Measurements from ENCODE around the gene MYL11. TPM values are rescaled to one million over a fixed set of nuclear protein-coding genes. Genes with fewer than 3 reads are reported as not detected.
A peak's percentile ranks its signal among the peaks of the same experiment; 100 is the strongest.

Gene MYL11
- total RNA-seq, 1 experiment from 2014 or later = not detected

GRCh38 chr16:30407804-30408534 is 33.4 kb downstream of the MYL11 start:
- no peak for DNase-seq (ENCODE audit: low read depth)
- in situ Hi-C loops (cut with HindIII; ENCODE audit: low pct_unique_long_range_greater_than_20kb, low sequenced_read_pairs) = no loop called here

- in situ Hi-C loops (cut with HindIII; ENCODE audit: low pct_unique_long_range_greater_than_20kb, low sequenced_read_pairs) = no loop called here
- peak; percentile 87 for DNase-seq (ENCODE audit: low read depth)
Observed at GRCh38 chr16:30409125-30410060, 34.8 kb downstream of the MYL11 start.

GRCh38 chr16:30413112-30413806 is 38.7 kb downstream of the MYL11 start:
- DNase-seq (ENCODE audit: low read depth) = no peak

GRCh38 chr16:30414159-30414558 is 39.6 kb downstream of the MYL11 start:
- DNase-seq (ENCODE audit: low read depth) = no peak
- in situ Hi-C loops (cut with HindIII; ENCODE audit: low pct_unique_long_range_greater_than_20kb, low sequenced_read_pairs) = no loop called here

More at GRCh38 chr16:30413112-30413806, 38.7 kb downstream of the MYL11 start:
- in situ Hi-C loops (cut with HindIII; ENCODE audit: low pct_unique_long_range_greater_than_20kb, low sequenced_read_pairs) = no loop called here

- no peak for DNase-seq (ENCODE audit: low read depth)
- in situ Hi-C loops (cut with HindIII; ENCODE audit: low pct_unique_long_range_greater_than_20kb, low sequenced_read_pairs) = no loop called here
Observed at GRCh38 chr16:30416047-30416603, 41.5 kb downstream of the MYL11 start.

- DNase-seq (ENCODE audit: low read depth) = no peak
- in situ Hi-C loops (cut with HindIII; ENCODE audit: low pct_unique_long_range_greater_than_20kb, low sequenced_read_pairs) = no loop called here
Observed at GRCh38 chr16:30416624-30417528, 42.3 kb downstream of the MYL11 start.

GRCh38 chr16:30417529-30418349 is 43.1 kb downstream of the MYL11 start:
- in situ Hi-C loops (cut with HindIII; ENCODE audit: low pct_unique_long_range_greater_than_20kb, low sequenced_read_pairs) = no loop called here
- peak; percentile 98 for DNase-seq (ENCODE audit: low read depth)

GRCh38 chr16:30418350-30419181 is 44.0 kb downstream of the MYL11 start:
- DNase-seq (ENCODE audit: low read depth) = peak; percentile 42
- in situ Hi-C loops (cut with HindIII; ENCODE audit: low pct_unique_long_range_greater_than_20kb, low sequenced_read_pairs) = no loop called here

GRCh38 chr16:30421010-30421409 is 46.4 kb downstream of the MYL11 start:
- DNase-seq (ENCODE audit: low read depth) = no peak
- in situ Hi-C loops (cut with HindIII; ENCODE audit: low pct_unique_long_range_greater_than_20kb, low sequenced_read_pairs) = no loop called here

Other genes with a start within 250 kb of the MYL11 start
- gene CORO1A, start 191.2 kb upstream of the MYL11 start, total RNA-seq (2014; rRNA removed; shearing (Covaris generic); ENCODE audit: low replicate concordance) = 0.41 and 2.3 TPM in 2 replicates
- gene BOLA2B, start 181.1 kb upstream of the MYL11 start, total RNA-seq (2014; rRNA removed; shearing (Covaris generic); ENCODE audit: low replicate concordance) = 234 and 384 TPM in 2 replicates
- 9.5 and 53.4 TPM in 2 replicates for gene SLX1A, start 180.9 kb upstream of the MYL11 start, total RNA-seq (2014; rRNA removed; shearing (Covaris generic); ENCODE audit: low replicate concordance)
- 9.4 TPM in 1 of 2 replicates, not detected in the other for gene SULT1A3, start 175.5 kb upstream of the MYL11 start, total RNA-seq (2014; rRNA removed; shearing (Covaris generic); ENCODE audit: low replicate concordance)
- 0.43 and 0.78 TPM in 2 replicates for gene NPIPB13, start 126.3 kb upstream of the MYL11 start, total RNA-seq (2014; rRNA removed; shearing (Covaris generic); ENCODE audit: low replicate concordance)
- 123 and 162 TPM in 2 replicates for gene CD2BP2, start 19.5 kb upstream of the MYL11 start, total RNA-seq (2014; rRNA removed; shearing (Covaris generic); ENCODE audit: low replicate concordance)
- 39.6 and 56.6 TPM in 2 replicates for gene TBC1D10B, start 4.3 kb upstream of the MYL11 start, total RNA-seq (2014; rRNA removed; shearing (Covaris generic); ENCODE audit: low replicate concordance)
- gene SEPTIN1, start 7.8 kb downstream of the MYL11 start, total RNA-seq (2014; rRNA removed; shearing (Covaris generic); ENCODE audit: low replicate concordance) = not detected in 2 replicates
- gene ZNF48, start 20.6 kb downstream of the MYL11 start, total RNA-seq (2014; rRNA removed; shearing (Covaris generic); ENCODE audit: low replicate concordance) = 34.6 and 35.6 TPM in 2 replicates
- 13.2 and 35.7 TPM in 2 replicates for gene ZNF771, start 32.8 kb downstream of the MYL11 start, total RNA-seq (2014; rRNA removed; shearing (Covaris generic); ENCODE audit: low replicate concordance)
- 161 and 164 TPM in 2 replicates for gene DCTPP1, start 55.2 kb downstream of the MYL11 start, total RNA-seq (2014; rRNA removed; shearing (Covaris generic); ENCODE audit: low replicate concordance)
- 116 and 127 TPM in 2 replicates for gene SEPHS2, start 71.1 kb downstream of the MYL11 start, total RNA-seq (2014; rRNA removed; shearing (Covaris generic); ENCODE audit: low replicate concordance)
- not detected in 2 replicates for gene ITGAL, start 97.9 kb downstream of the MYL11 start, total RNA-seq (2014; rRNA removed; shearing (Covaris generic); ENCODE audit: low replicate concordance)
- gene ZNF768, start 151.8 kb downstream of the MYL11 start, total RNA-seq (2014; rRNA removed; shearing (Covaris generic); ENCODE audit: low replicate concordance) = 97.6 and 99.4 TPM in 2 replicates
- 29.1 and 46.8 TPM in 2 replicates for gene ZNF747, start 160.1 kb downstream of the MYL11 start, total RNA-seq (2014; rRNA removed; shearing (Covaris generic); ENCODE audit: low replicate concordance)
- 9.0 and 9.1 TPM in 2 replicates for gene ZNF764, start 183.6 kb downstream of the MYL11 start, total RNA-seq (2014; rRNA removed; shearing (Covaris generic); ENCODE audit: low replicate concordance)
- gene ZNF688, start 196.9 kb downstream of the MYL11 start, total RNA-seq (2014; rRNA removed; shearing (Covaris generic); ENCODE audit: low replicate concordance) = 30.5 and 31.2 TPM in 2 replicates
- 2.8 and 7.6 TPM in 2 replicates for gene ZNF785, start 210.9 kb downstream of the MYL11 start, total RNA-seq (2014; rRNA removed; shearing (Covaris generic); ENCODE audit: low replicate concordance)
- gene ZNF689, start 235.6 kb downstream of the MYL11 start, total RNA-seq (2014; rRNA removed; shearing (Covaris generic); ENCODE audit: low replicate concordance) = 7.0 and 12.0 TPM in 2 replicates

Measured in Caki2 (cell line).